K562 (cell line): ENCODE measurements around the gene GPNMB. TPM values are rescaled to one million over a fixed set of nuclear protein-coding genes. Genes with fewer than 3 reads are reported as not detected.

Experiments used
- ATAC-seq: fragments of 200-7000 bp; cut with Tn5 transposase; 3 replicates; pipeline ENCODE4 v1.9.1; 2020; ENCODE audit warnings: moderate library complexity
- BruUV-seq: library from RNA; stranded (reverse); fragments of 400-500 nt; replicated peaks from 2 replicates; lab custom pipeline; 2021; lab: Mats Ljungman, UMichigan
- CTCF ChIA-PET: fragments of 300-600 bp; formaldehyde crosslinking; extraction: SDS; loops from one replicate; lab custom pipeline; 2021; ENCODE audit warnings: low intra/inter-chr PET ratio; lab: Yijun Ruan, JAX
- POLR2A ChIA-PET: fragments of 300-600, 350-650 bp; sonication (Branson Sonifier 250); formaldehyde crosslinking; extraction: SDS; loops from one replicate; lab custom pipeline; 2021; ENCODE audit warnings: antibody characterized with exemption, inconsistent platforms; lab: Yijun Ruan, JAX
- DNase-seq, 4 experiments: peaks; one replicate each; pipeline versions ENCODE4 v3.0.0 to v3.0.0-alpha.2; 2011 to 2018; ENCODE audit warnings: low spot score in 3 of 4, mixed read lengths in 3 of 4; ENCODE audit errors: extremely low read depth in 1 of 4
- FAIRE-seq: peaks from 2 replicates; lab custom pipeline; 2011; peaks lifted over from hg19 to GRCh38; lab: Jason Lieb, UNC
- H2AFZ ChIP-seq: 2 replicates; pipeline ENCODE4 v1.6.0; 2011; ENCODE audit warnings: low read depth, low read length, control low read depth, inconsistent platforms
- H3K27ac ChIP-seq: fragments of 200-600 bp; 3 replicates; pipeline ENCODE4 v1.8.0; 2011; ENCODE audit warnings: low read depth, mild to moderate bottlenecking, control low read depth, inconsistent platforms, low read length, moderate library complexity, mixed read lengths; ENCODE audit errors: extremely low read depth
- H3K27me3 ChIP-seq, 2 experiments: fragments of 300-600 bp in 1 of 2; 2 replicates in 1 of 2; 3 replicates in 1 of 2; pipeline versions ENCODE4 v1.6.0 to v1.8.0; 2011; ENCODE audit warnings: inconsistent platforms in 2 of 2, low read length in 2 of 2, mild to moderate bottlenecking in 1 of 2, mixed read lengths in 1 of 2, moderate library complexity in 1 of 2; ENCODE audit not compliant: control insufficient read depth in 2 of 2, insufficient read depth in 2 of 2
- H3K36me3 ChIP-seq: fragments of 300-600 bp; 3 replicates; pipeline ENCODE4 v1.8.0; 2011; ENCODE audit warnings: mild to moderate bottlenecking, low read length, inconsistent platforms; ENCODE audit not compliant: control insufficient read depth, insufficient read depth
- H3K4me1 ChIP-seq, 2 experiments: fragments of 200-600 bp in 1 of 2; replicated peaks in 1 of 2; 2 replicates in 1 of 2; 3 replicates in 1 of 2; pipeline versions ENCODE4 v1.5.1 to v1.8.0; 2011; ENCODE audit warnings: inconsistent platforms in 2 of 2, low read length in 2 of 2, mild to moderate bottlenecking in 1 of 2, mixed read lengths in 1 of 2, moderate library complexity in 1 of 2; ENCODE audit not compliant: control insufficient read depth in 2 of 2, insufficient read depth in 2 of 2
- H3K4me2 ChIP-seq: 2 replicates; pipeline ENCODE4 v1.6.1; 2011; ENCODE audit warnings: low read length, control low read depth, inconsistent platforms, mixed read lengths; ENCODE audit not compliant: insufficient read depth
- H3K4me3 ChIP-seq: fragments of 200-600 bp; sonication (generic), shearing (Covaris generic); 2 replicates; pipeline ENCODE4 v1.5.1; 2016; ENCODE audit warnings: control low read depth, inconsistent platforms
- H3K79me2 ChIP-seq: fragments of 200-600 bp; 3 replicates; pipeline ENCODE4 v1.8.0; 2011; ENCODE audit warnings: low read length, inconsistent platforms; ENCODE audit not compliant: control insufficient read depth, insufficient read depth
- H3K9ac ChIP-seq, 2 experiments: 2 replicates each; pipeline versions ENCODE4 v1.6.0 to v1.6.1; 2011; ENCODE audit warnings: low read depth in 2 of 2, low read length in 2 of 2, control low read depth in 1 of 2, inconsistent platforms in 1 of 2, mild to moderate bottlenecking in 1 of 2, mixed read lengths in 1 of 2; ENCODE audit not compliant: insufficient read depth in 1 of 2
- H3K9me1 ChIP-seq: one replicate; pipeline ENCODE4 v1.6.0; 2011; ENCODE audit warnings: inconsistent platforms, mild to moderate bottlenecking, low read length, moderate library complexity; ENCODE audit not compliant: control insufficient read depth, insufficient read depth
- H3K9me3 ChIP-seq: replicated peaks from 2 replicates; pipeline ENCODE4 v1.5.1; 2011; ENCODE audit warnings: low read depth, low read length, inconsistent platforms; ENCODE audit not compliant: control insufficient read depth, insufficient read depth
- H4K20me1 ChIP-seq: replicated peaks from 2 replicates; pipeline ENCODE4 v1.6.1; 2011; ENCODE audit warnings: low read length, inconsistent platforms, mixed read lengths; ENCODE audit not compliant: control insufficient read depth, insufficient read depth
- CEBPB ChIP-seq: fragments of 450-650 bp; IDR thresholded peaks from 2 replicates; pipeline ENCODE4 v1.6.1; 2016; ENCODE audit warnings: missing genetic modification characterization, missing compliant biosample characterization
- CEBPG ChIP-seq, 3 experiments: fragments of 200-800 bp in 1 of 3; sonication (Bioruptor generic) in 1 of 3; sonication (generic) in 1 of 3; formaldehyde crosslinking in 1 of 3; IDR thresholded peaks in 2 of 3; conservative IDR thresholded peaks in 1 of 3; 2 replicates each; pipeline versions ENCODE4 v1.6.1 to v1.8.0; 2016 to 2022; ENCODE audit warnings: missing compliant biosample characterization in 2 of 3, missing genetic modification characterization in 2 of 3, mild to moderate bottlenecking in 1 of 3, missing genetic modification reagents in 1 of 3
- MITF ChIP-seq: IDR thresholded peaks from 2 replicates; pipeline ENCODE4 v1.6.1; 2014; ENCODE audit warnings: antibody characterized with exemption
- NR2C1 ChIP-seq, 2 experiments: fragments of 450-650 bp; IDR thresholded peaks; 2 replicates each; pipeline ENCODE4 v1.6.1; 2017; ENCODE audit warnings: mild to moderate bottlenecking in 2 of 2, antibody characterized with exemption in 1 of 2, inconsistent platforms in 1 of 2, missing compliant biosample characterization in 1 of 2, missing genetic modification characterization in 1 of 2
- NR2C2 ChIP-seq, 2 experiments: fragments of 200-800 bp in 1 of 2; sonication (Bioruptor generic) in 1 of 2; sonication (generic) in 1 of 2; formaldehyde crosslinking in 1 of 2; IDR thresholded peaks; 2 replicates each; pipeline versions ENCODE4 v1.6.1 to v1.8.0; 2016 to 2022; ENCODE audit warnings: mild to moderate bottlenecking in 1 of 2, missing compliant biosample characterization in 1 of 2, missing genetic modification characterization in 1 of 2, missing genetic modification reagents in 1 of 2
- RAD51 ChIP-seq: fragments of 450-650 bp; IDR thresholded peaks from 2 replicates; pipeline ENCODE4 v1.7.1; 2016; ENCODE audit warnings: low read depth, mild to moderate bottlenecking, borderline replicate concordance
- ZNF766 ChIP-seq: fragments of 200-800 bp; sonication (Bioruptor generic); conservative IDR thresholded peaks from 2 replicates; pipeline ENCODE4 v1.6.1; 2016; ENCODE audit warnings: missing genetic modification characterization, missing compliant biosample characterization
- WGBS: fragments of 100-300 bp; shearing (Covaris generic); methylation state at CpG from one replicate; pipeline ENCODE4 v1.1.6; 2016; ENCODE audit warnings: low coverage, mixed read lengths; ENCODE audit not compliant: insufficient coverage; ENCODE audit errors: missing lambda C conversion rate; 5-methylcytosine and 5-hydroxymethylcytosine counted together
- in situ Hi-C: fragments of 300-500 bp; cut with MboI; formaldehyde crosslinking; loops from 4 replicates; pipeline ENCODE4 v1.15.0; 2018; ENCODE audit warnings: inconsistent platforms, mixed read lengths
- intact Hi-C: fragments of 100-400 bp; cut with micrococcal nuclease; formaldehyde crosslinking; loops from 2 replicates; pipeline ENCODE4 v1.14.2; 2022
- polyA plus RNA-seq, 8 experiments: library from polyadenylated mRNA; depleted of rRNA in 4 of 8; stranded (reverse) in 5 of 8; unstranded in 3 of 8; fragments of >200 nt; fragmentation: Nextera tagmentation in 2 of 8; fragmentation: Illumina TruSeq in 1 of 8; extraction: Ambion mirVana in 2 of 8; extraction: Trizol in 1 of 8; gene quantifications; 2 replicates each; pipeline versions ENCODE4 v1.2.1 to v1.2.3, GENCODE V29; 2011 to 2014; ENCODE audit warnings: inconsistent platforms in 1 of 8, missing spikeins in 1 of 8
- total RNA-seq, 7 experiments: library from RNA; depleted of rRNA in 6 of 7; stranded (reverse); fragments of >200 nt in 6 of 7; fragmentation: Illumina TruSeq in 2 of 7; extraction: Trizol in 2 of 7; gene quantifications; 2 replicates each; pipeline versions ENCODE4 v1.2.1 to v1.2.3, GENCODE V29; 2011 to 2021; ENCODE audit warnings: low replicate concordance in 1 of 7
- TF ChIP-seq, protein P1 (sequence below), 2 experiments: fragments of 450-650 bp; formaldehyde crosslinking in 1 of 2; IDR thresholded peaks; 2 replicates each; pipeline versions ENCODE4 v1.4.0 to v1.6.1; 2014 to 2020; ENCODE audit warnings: mild to moderate bottlenecking in 2 of 2, borderline replicate concordance in 1 of 2, low read depth in 1 of 2

The GPNMB gene
- total and polyA plus RNA-seq, 9 of the 15 experiments (the other 6 are each of a cell fraction or from before 2014, with no cell fraction given) = 0.15 to 0.72 (median 0.33) TPM

DNA sequence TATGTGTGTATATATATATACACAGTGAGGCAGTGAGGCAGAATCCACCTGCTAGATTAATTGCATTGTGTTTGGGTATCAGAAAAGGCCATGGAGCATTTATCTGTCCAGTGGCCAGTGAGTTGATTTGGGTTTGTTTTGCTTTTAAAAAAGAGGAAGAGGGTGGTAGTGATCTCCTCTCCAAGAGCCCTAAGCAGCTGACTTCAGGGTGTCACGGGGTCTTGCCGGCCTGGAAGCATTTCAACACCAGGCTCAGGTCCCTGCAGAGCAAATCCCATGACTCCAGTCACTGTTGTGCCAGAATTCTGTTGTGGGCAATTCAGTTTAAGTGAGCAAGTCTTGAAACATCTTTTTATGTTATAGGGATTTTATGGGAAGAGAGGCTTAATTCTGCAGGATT is 30.6 kb upstream of the GPNMB start:
- Histone ChIP-seq H3K4me1 (peaks cover 0 to 4% of the 10 kb centered on the region in 2 experiments; a peak in 3 of 5 replicates), H2AFZ (no peak overlapping the region), H3K4me2 (no peak overlapping the region), H3K4me3 (no peak overlapping the region), H3K27me3 (no peaks in the 10 kb centered on the region), H3K79me2 (no peaks in the 10 kb centered on the region), H3K9me3 (no peaks in the 10 kb centered on the region), H3K9ac (no peak overlapping the region), H3K27ac (no peak overlapping the region), H3K36me3 (no peaks in the 10 kb centered on the region), H4K20me1 (no peaks in the 10 kb centered on the region), H3K9me1 (no peaks in the 10 kb centered on the region)
- ChIA-PET CTCF (no interaction called here), POLR2A (interaction anchor here (0.8 to 1.7 kb wide), 2 partner anchors 11 to 251 kb away, joined by 3 to 4 read pairs; no protein-coding TSS in a partner anchor)
- BruUV-seq = no TSS peak
- FAIRE-seq (no peak), DNase-seq (no peak), ATAC-seq (peak; percentile 19; the same call in 1 of the 3 replicates)
- intact Hi-C loops = no loop called here
- WGBS = 8% methylated on average over 2 of the region's 2 CpGs
- in situ Hi-C loops = no loop called here
- TF ChIP-seq MITF (peak; percentile 61), CEBPB (tag) (peak; percentile 47), RAD51 (peak; percentile 42; the same call in 1 of the 2 replicates), NR2C1 (IDR thresholded peaks at IDR 0.05) (no peak), NR2C1 (tag; IDR thresholded peaks at IDR 0.05) (0 out of 2 replicates have a peak, but pooled peaks have one; percentile 24), ZNF766 (peak; percentile 70; the same call in 1 of the 2 replicates), NR2C2 (CRISPR knock-in tag; IDR thresholded peaks at IDR 0.05) (no peak), NR2C2 (tag; IDR thresholded peaks at IDR 0.05) (peak; percentile 85), CEBPG (CRISPR knock-in tag; IDR thresholded peaks at IDR 0.05) (no peak), CEBPG (tag; conservative IDR thresholded peaks at IDR 0.05 in 1 of 2, IDR thresholded peaks at IDR 0.05 in 1 of 2) (0 out of 4 replicates have a peak, but pooled peaks of 1 of the 2 experiments have one; percentile 17)
- TF ChIP-seq, protein P1, sequence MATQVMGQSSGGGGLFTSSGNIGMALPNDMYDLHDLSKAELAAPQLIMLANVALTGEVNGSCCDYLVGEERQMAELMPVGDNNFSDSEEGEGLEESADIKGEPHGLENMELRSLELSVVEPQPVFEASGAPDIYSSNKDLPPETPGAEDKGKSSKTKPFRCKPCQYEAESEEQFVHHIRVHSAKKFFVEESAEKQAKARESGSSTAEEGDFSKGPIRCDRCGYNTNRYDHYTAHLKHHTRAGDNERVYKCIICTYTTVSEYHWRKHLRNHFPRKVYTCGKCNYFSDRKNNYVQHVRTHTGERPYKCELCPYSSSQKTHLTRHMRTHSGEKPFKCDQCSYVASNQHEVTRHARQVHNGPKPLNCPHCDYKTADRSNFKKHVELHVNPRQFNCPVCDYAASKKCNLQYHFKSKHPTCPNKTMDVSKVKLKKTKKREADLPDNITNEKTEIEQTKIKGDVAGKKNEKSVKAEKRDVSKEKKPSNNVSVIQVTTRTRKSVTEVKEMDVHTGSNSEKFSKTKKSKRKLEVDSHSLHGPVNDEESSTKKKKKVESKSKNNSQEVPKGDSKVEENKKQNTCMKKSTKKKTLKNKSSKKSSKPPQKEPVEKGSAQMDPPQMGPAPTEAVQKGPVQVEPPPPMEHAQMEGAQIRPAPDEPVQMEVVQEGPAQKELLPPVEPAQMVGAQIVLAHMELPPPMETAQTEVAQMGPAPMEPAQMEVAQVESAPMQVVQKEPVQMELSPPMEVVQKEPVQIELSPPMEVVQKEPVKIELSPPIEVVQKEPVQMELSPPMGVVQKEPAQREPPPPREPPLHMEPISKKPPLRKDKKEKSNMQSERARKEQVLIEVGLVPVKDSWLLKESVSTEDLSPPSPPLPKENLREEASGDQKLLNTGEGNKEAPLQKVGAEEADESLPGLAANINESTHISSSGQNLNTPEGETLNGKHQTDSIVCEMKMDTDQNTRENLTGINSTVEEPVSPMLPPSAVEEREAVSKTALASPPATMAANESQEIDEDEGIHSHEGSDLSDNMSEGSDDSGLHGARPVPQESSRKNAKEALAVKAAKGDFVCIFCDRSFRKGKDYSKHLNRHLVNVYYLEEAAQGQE (IDR thresholded peaks at IDR 0.05; ENCODE audit: borderline replicate concordance) = no peak
- TF ChIP-seq, protein P1 (CRISPR knock-in tag; IDR thresholded peaks at IDR 0.05; ENCODE audit: low read depth) = no peak
